SK-N-SH (cell line): ENCODE measurements around the gene LIMK1. TPM values are rescaled to one million over a fixed set of nuclear protein-coding genes. Genes with fewer than 3 reads are reported as not detected.

ENCODE experiments used
- CTCF ChIA-PET: fragments of 300-600, 350-600 bp; formaldehyde crosslinking; extraction: SDS; loops from one replicate; lab custom pipeline; 2021; lab: Yijun Ruan, JAX
- POLR2A ChIA-PET: fragments of 350-600 bp; sonication (Branson Sonifier 250); formaldehyde crosslinking; extraction: SDS; loops from one replicate; lab custom pipeline; 2020; ENCODE audit warnings: antibody characterized with exemption, inconsistent platforms; lab: Yijun Ruan, JAX
- DNase-seq: peaks from one replicate; pipeline ENCODE4 v3.0.0; 2012
- H2AFZ ChIP-seq: fragments of 200-600 bp; sonication (generic); 2 replicates; pipeline ENCODE4 v1.8.1; 2016; ENCODE audit warnings: antibody characterized with exemption, mild to moderate bottlenecking, low read depth
- H3F3A ChIP-seq: fragments of 200-600 bp; sonication (generic); replicated peaks from 2 replicates; pipeline ENCODE3; 2016; ENCODE audit warnings: antibody characterized with exemption, mild to moderate bottlenecking; ENCODE audit not compliant: insufficient read depth
- H3K27ac ChIP-seq, 2 experiments: fragments of 200-500 bp in 1 of 2; fragments of 200-600 bp in 1 of 2; sonication (Bioruptor generic) in 1 of 2; sonication (generic), shearing (Covaris generic) in 1 of 2; 2 replicates each; pipeline versions ENCODE4 v1.5.1 to v1.6.1; 2014 to 2016; ENCODE audit warnings: low read depth in 2 of 2, inconsistent platforms in 1 of 2, low read length in 1 of 2, mild to moderate bottlenecking in 1 of 2, mixed read lengths in 1 of 2
- H3K27me3 ChIP-seq: fragments of 200-600 bp; sonication (generic), shearing (Covaris generic); 2 replicates; pipeline ENCODE4 v1.6.1; 2016; ENCODE audit warnings: mixed run types; ENCODE audit not compliant: insufficient read depth
- H3K36me3 ChIP-seq, 2 experiments: fragments of 200-500 bp in 1 of 2; fragments of 200-600 bp in 1 of 2; sonication (Bioruptor generic) in 1 of 2; sonication (generic) in 1 of 2; replicated peaks in 1 of 2; 2 replicates each; pipeline versions ENCODE3 to v1.5.1; 2014 to 2016; ENCODE audit warnings: low read length in 1 of 2, mild to moderate bottlenecking in 1 of 2; ENCODE audit not compliant: insufficient read depth in 2 of 2, control insufficient read depth in 1 of 2
- H3K4me1 ChIP-seq, 2 experiments: fragments of 200-500 bp in 1 of 2; fragments of 200-600 bp in 1 of 2; sonication (Bioruptor generic) in 1 of 2; sonication (generic), shearing (Covaris generic) in 1 of 2; 2 replicates each; pipeline versions ENCODE4 v1.5.1 to v1.6.1; 2014 to 2016; ENCODE audit warnings: low read depth in 1 of 2, low read length in 1 of 2, mixed run types in 1 of 2; ENCODE audit not compliant: insufficient read depth in 2 of 2, control insufficient read depth in 1 of 2
- H3K4me2 ChIP-seq: fragments of 200-600 bp; sonication (generic), shearing (Covaris generic); 2 replicates; pipeline ENCODE4 v1.6.1; 2017; ENCODE audit warnings: mixed run types
- H3K4me3 ChIP-seq, 2 experiments: fragments of 200-500 bp in 1 of 2; fragments of 200-600 bp in 1 of 2; sonication (Bioruptor generic) in 1 of 2; sonication (generic), shearing (Covaris generic) in 1 of 2; 2 replicates each; pipeline versions ENCODE4 v1.5.1 to v1.8.1; 2014 to 2016; ENCODE audit warnings: low read depth in 2 of 2, inconsistent platforms in 1 of 2, low read length in 1 of 2, mild to moderate bottlenecking in 1 of 2, mixed read lengths in 1 of 2, moderate library complexity in 1 of 2
- H3K79me2 ChIP-seq: fragments of 200-600 bp; sonication (generic); 2 replicates; pipeline ENCODE4 v1.8.1; 2017; ENCODE audit warnings: mild to moderate bottlenecking; ENCODE audit not compliant: insufficient read depth
- H3K9ac ChIP-seq: fragments of 200-600 bp; sonication (generic); 2 replicates; pipeline ENCODE4 v1.6.1; 2017; ENCODE audit warnings: mixed run types
- H3K9me2 ChIP-seq: fragments of 200-600 bp; sonication (generic); 2 replicates; pipeline ENCODE4 v1.6.1; 2017; ENCODE audit warnings: mixed run types
- H3K9me3 ChIP-seq: fragments of 200-600 bp; sonication (generic); 2 replicates; pipeline ENCODE4 v1.6.1; 2017; ENCODE audit warnings: mixed run types, mild to moderate bottlenecking, moderate library complexity
- H4K20me1 ChIP-seq: fragments of 200-600 bp; sonication (generic); 2 replicates; pipeline ENCODE4 v1.6.1; 2017; ENCODE audit warnings: mild to moderate bottlenecking, mixed run types; ENCODE audit not compliant: insufficient read depth
- CHD2 ChIP-seq: fragments of 150-350 bp; IDR thresholded peaks from 2 replicates; pipeline ENCODE4 v1.6.1; 2018; ENCODE audit warnings: low read length; ENCODE audit not compliant: partially characterized antibody
- ELF1 ChIP-seq: IDR thresholded peaks from 2 replicates; pipeline ENCODE4 v1.4.0; 2012
- EP300 ChIP-seq, 2 experiments: IDR thresholded peaks; 2 replicates each; pipeline versions ENCODE4 v1.4.0 to v1.6.1; 2012; ENCODE audit warnings: borderline replicate concordance in 1 of 2, low read depth in 1 of 2, low read length in 1 of 2
- EZH2phosphoT487 ChIP-seq: fragments of 200-600 bp; sonication (generic); IDR thresholded peaks from 2 replicates; pipeline ENCODE4 v1.6.1; 2017; ENCODE audit warnings: low read depth, mixed run types, mild to moderate bottlenecking, antibody characterized with exemption, moderate library complexity, borderline replicate concordance
- GATA2 ChIP-seq: sonication (generic); formaldehyde crosslinking; IDR thresholded peaks from 2 replicates; pipeline ENCODE4 v1.5.0; 2020; ENCODE audit warnings: mild to moderate bottlenecking, missing genetic modification reagents
- MXI1 ChIP-seq: IDR thresholded peaks from 2 replicates; pipeline ENCODE4 v1.6.1; 2012; ENCODE audit warnings: mild to moderate bottlenecking, low read depth, low read length, improper control_type of control experiment
- POLR2AphosphoS5 ChIP-seq: IDR thresholded peaks from 2 replicates; pipeline ENCODE4 v1.6.1; 2012; ENCODE audit warnings: low read depth, low read length
- RAD21 ChIP-seq: IDR thresholded peaks from 2 replicates; pipeline ENCODE4 v1.6.1; 2012; ENCODE audit warnings: mild to moderate bottlenecking, low read length
- RCOR1 ChIP-seq: fragments of 150-350 bp; IDR thresholded peaks from 2 replicates; pipeline ENCODE4 v1.6.1; 2017; ENCODE audit warnings: antibody characterized with exemption, low read length
- RFX5 ChIP-seq: IDR thresholded peaks from 2 replicates; pipeline ENCODE4 v1.6.1; 2012; ENCODE audit warnings: mild to moderate bottlenecking, improper control_type of control experiment, low read length
- RXRA ChIP-seq: IDR thresholded peaks from 2 replicates; pipeline ENCODE4 v1.4.0; 2012; ENCODE audit warnings: low read depth, mild to moderate bottlenecking, borderline replicate concordance
- SIN3A ChIP-seq: IDR thresholded peaks from 2 replicates; pipeline ENCODE4 v1.6.1; 2012; ENCODE audit warnings: low read depth, mild to moderate bottlenecking, low read length, moderate library complexity, borderline replicate concordance
- YY1 ChIP-seq: IDR thresholded peaks from 2 replicates; pipeline ENCODE4 v1.4.0; 2012; ENCODE audit warnings: low read depth, mild to moderate bottlenecking
- WGBS: methylation state at CpG from one replicate; pipeline ENCODE4 v1.1.6; 2017; ENCODE audit warnings: low lambda C conversion rate; 5-methylcytosine and 5-hydroxymethylcytosine counted together
- polyA plus RNA-seq, 3 experiments: library from polyadenylated mRNA; depleted of rRNA; stranded (reverse); fragments of >200 nt; gene quantifications; 2 replicates each; pipeline ENCODE4 v1.2.3, GENCODE V29; 2012
- TF ChIP-seq, protein P1 (sequence below): fragments of 150-350 bp; IDR thresholded peaks from 2 replicates; pipeline ENCODE4 v1.6.1; 2016; ENCODE audit warnings: mild to moderate bottlenecking, low read depth, low read length
- TF ChIP-seq, protein P2 (sequence below): IDR thresholded peaks from 2 replicates; pipeline ENCODE4; 2012

The LIMK1 gene
- polyA plus RNA-seq, 1 of the 3 experiments (the other 2 are of a cell fraction): 86.6 TPM

DNA sequence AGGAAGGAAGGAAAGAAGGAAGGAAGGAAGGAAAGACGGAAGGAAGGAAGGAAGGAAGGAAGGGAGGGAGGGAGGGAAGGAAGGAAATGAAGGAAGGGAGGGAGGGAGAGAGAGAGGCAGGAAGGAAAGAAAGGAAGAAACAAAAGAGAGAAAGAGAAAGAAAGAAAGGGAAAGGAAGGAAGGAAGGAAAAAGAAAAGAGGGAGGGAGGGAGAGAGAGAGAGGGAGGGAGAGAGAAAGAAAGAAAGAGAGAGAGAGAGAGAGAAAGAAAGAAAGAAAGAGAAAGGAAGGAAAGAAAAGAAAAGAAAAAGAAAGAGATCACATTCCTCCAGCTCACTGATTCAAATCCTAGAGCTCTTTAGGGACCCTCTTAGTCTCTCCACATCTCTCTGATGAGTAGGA lies 31.0 kb upstream of the LIMK1 start (continued):
- no peak for TF ChIP-seq SIN3A
- TF ChIP-seq RXRA: no peak
- no peak for TF ChIP-seq YY1
- TF ChIP-seq GATA2 (CRISPR knock-in tag): no peak
- TF ChIP-seq RFX5: no peak
- TF ChIP-seq MXI1: no peak
- no peak for TF ChIP-seq ELF1
- TF ChIP-seq, protein P1, sequence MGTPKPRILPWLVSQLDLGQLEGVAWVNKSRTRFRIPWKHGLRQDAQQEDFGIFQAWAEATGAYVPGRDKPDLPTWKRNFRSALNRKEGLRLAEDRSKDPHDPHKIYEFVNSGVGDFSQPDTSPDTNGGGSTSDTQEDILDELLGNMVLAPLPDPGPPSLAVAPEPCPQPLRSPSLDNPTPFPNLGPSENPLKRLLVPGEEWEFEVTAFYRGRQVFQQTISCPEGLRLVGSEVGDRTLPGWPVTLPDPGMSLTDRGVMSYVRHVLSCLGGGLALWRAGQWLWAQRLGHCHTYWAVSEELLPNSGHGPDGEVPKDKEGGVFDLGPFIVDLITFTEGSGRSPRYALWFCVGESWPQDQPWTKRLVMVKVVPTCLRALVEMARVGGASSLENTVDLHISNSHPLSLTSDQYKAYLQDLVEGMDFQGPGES: no peak
- no peak for TF ChIP-seq RAD21
- TF ChIP-seq RCOR1: no peak
- no peak for TF ChIP-seq POLR2AphosphoS5

DNA sequence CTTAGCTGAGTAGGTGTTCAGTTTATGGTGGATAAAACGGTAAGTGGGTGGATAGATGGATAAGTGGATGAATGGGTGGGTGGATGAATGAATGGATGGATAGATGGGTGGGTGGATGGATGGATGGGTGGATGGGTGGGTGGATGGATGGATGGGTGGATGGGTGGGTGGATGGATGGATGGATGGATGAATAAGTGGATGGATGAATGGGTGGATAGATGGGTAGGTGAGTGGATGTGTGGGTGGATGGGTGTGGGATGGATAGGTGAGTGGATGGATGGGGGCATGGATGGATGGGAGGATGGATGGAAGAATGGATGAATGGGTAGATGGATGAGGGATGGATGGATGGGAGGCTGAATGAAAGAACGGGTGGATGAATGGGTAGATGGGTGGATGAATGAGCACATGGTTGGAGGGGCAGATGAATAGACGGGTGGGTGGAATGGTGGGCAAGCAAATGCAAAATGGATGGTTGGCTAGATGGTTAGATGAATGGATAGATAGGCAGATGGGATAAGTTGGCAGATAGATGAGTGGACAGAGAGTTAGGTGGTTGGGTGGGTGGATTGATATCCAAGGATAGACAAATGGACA lies 29.9 kb upstream of the LIMK1 start:
- H3K36me3 ChIP-seq: no peaks in the 10 kb centered on the region
- no peaks in the 10 kb centered on the region for H4K20me1 ChIP-seq
- H3K79me2 ChIP-seq: no peaks in the 10 kb centered on the region
- no peak overlapping the region for H2AFZ ChIP-seq
- H3K9me2 ChIP-seq: no peaks in the 10 kb centered on the region
- CTCF ChIA-PET: interaction anchor here (1.0 to 1.8 kb wide), 4 partner anchors 14 to 242 kb away, joined by 4 to 12 read pairs (median 4); no protein-coding TSS in a partner anchor
- no peak for TF ChIP-seq CHD2
- TF ChIP-seq RXRA: no peak
- TF ChIP-seq EZH2phosphoT487: no peak
- TF ChIP-seq EP300 (IDR thresholded peaks at IDR 0.05; ENCODE audit: borderline replicate concordance in 1 of 2, low read depth in 1 of 2, low read length in 1 of 2): no peak
- no peak for TF ChIP-seq POLR2AphosphoS5
- TF ChIP-seq, protein P2, sequence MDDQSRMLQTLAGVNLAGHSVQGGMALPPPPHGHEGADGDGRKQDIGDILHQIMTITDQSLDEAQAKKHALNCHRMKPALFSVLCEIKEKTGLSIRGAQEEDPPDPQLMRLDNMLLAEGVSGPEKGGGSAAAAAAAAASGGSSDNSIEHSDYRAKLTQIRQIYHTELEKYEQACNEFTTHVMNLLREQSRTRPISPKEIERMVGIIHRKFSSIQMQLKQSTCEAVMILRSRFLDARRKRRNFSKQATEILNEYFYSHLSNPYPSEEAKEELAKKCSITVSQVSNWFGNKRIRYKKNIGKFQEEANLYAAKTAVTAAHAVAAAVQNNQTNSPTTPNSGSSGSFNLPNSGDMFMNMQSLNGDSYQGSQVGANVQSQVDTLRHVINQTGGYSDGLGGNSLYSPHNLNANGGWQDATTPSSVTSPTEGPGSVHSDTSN: no peak
- H3K9ac ChIP-seq: no peak overlapping the region
- H3K9me3 ChIP-seq: no peaks in the 10 kb centered on the region
- WGBS: 73% methylated on average over 3 of the region's 3 CpGs
- POLR2A ChIA-PET: no interaction called here
- no peak overlapping the region for H3K4me2 ChIP-seq
- no peaks in the 10 kb centered on the region for H3F3A ChIP-seq
- no peak overlapping the region for H3K4me3 ChIP-seq
- no peaks in the 10 kb centered on the region for H3K4me1 ChIP-seq
- no peak for DNase-seq
- no peaks in the 10 kb centered on the region for H3K27me3 ChIP-seq
- H3K27ac ChIP-seq: no peak overlapping the region
